ENCODE results near the gene FBXO22. TPM values are rescaled to one million over a fixed set of nuclear protein-coding genes. Genes with fewer than 3 reads are reported as not detected.
"Not testable (repeated sequence)": the region's sequence is repeated elsewhere in the genome, so short reads cannot be mapped to it uniquely, and the experiment has no call there.

Gene FBXO22
- total RNA-seq, 6 donors from 2014 or later = 10.3 to 31.1 (median 21.1) TPM

DNA sequence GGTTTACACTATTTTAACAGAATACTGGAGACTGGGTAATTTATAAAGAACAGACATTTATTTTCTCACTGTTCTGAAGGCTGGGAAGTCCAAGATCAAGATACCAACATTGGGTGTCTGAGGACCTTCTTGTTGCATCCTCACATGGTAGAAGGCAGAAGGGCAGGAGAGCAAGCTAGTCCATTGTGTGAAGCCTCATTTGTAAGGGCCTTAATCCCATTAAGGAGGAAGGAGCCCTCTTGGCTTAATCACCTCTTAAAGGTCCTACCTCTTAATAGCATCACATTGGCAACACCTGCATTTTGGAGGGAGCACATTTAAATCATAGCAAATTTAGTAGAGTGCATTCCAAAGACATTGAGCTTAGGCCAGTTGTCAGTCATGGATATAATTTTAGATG is 34.2 kb upstream of the FBXO22 start:
- Histone ChIP-seq H3K4me1 (peaks cover 0 to 4% (median 0%) of the 10 kb centered on the region in 4 donors), H3K36me3 (peaks cover 0 to 33% (median 12%) of the 10 kb centered on the region in 4 donors), H3K4me3 (no peak overlapping the region), H3K9me3 (no peaks in the 10 kb centered on the region), H3K27me3 (no peaks in the 10 kb centered on the region), H3K27ac (no peak overlapping the region)
- TF ChIP-seq POLR2A (IDR thresholded peaks at IDR 0.05) = no peak
- TF ChIP-seq POLR2AphosphoS5 (IDR thresholded peaks at IDR 0.05) = no peak
- TF ChIP-seq EP300 (IDR thresholded peaks at IDR 0.05) = no peak
- TF ChIP-seq, protein P1, sequence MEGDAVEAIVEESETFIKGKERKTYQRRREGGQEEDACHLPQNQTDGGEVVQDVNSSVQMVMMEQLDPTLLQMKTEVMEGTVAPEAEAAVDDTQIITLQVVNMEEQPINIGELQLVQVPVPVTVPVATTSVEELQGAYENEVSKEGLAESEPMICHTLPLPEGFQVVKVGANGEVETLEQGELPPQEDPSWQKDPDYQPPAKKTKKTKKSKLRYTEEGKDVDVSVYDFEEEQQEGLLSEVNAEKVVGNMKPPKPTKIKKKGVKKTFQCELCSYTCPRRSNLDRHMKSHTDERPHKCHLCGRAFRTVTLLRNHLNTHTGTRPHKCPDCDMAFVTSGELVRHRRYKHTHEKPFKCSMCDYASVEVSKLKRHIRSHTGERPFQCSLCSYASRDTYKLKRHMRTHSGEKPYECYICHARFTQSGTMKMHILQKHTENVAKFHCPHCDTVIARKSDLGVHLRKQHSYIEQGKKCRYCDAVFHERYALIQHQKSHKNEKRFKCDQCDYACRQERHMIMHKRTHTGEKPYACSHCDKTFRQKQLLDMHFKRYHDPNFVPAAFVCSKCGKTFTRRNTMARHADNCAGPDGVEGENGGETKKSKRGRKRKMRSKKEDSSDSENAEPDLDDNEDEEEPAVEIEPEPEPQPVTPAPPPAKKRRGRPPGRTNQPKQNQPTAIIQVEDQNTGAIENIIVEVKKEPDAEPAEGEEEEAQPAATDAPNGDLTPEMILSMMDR (IDR thresholded peaks at IDR 0.05) = no peak
- no peak for ATAC-seq (ENCODE audit: low FRiP score in 2 of 2)
- no peak for DNase-seq

DNA sequence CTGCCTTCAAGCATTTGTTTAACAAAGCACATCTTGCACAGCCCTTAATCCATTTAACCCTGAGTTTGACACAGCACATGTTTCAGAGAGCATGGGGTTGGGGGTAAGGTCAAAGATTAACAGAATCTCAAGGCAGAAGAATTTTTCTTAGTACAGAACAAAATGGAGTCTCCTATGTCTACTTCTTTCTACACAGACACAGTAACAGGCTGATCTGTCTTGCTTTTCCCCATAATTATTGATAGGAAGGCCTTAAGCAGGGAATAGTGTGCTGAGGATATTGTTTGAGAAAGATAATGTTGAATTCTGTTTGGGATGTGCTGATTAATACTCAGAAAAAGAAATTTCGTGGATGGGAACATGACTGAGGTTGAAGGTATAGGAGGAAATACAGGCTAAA is 32.1 kb upstream of the FBXO22 start:
- not testable (repeated sequence) for H3K27ac ChIP-seq; ATAC-seq (ENCODE audit: low FRiP score in 2 of 2); H3K9me3 ChIP-seq; H3K27me3 ChIP-seq; H3K4me1 ChIP-seq; H3K4me3 ChIP-seq; DNase-seq
- 78 to 91% methylated on average over 1 of the region's 1 CpG for WGBS, 2 donors
- H3K36me3 ChIP-seq = peaks cover 0 to 52% (median 14%) of the 10 kb centered on the region in 4 donors

GRCh38 chr15:75872403-75872990 is 31.2 kb upstream of the FBXO22 start:
- H3K27ac ChIP-seq = no peak overlapping the region
- H3K27me3 ChIP-seq = no peaks in the 10 kb centered on the region
- peaks cover 0 to under 1% (median 0%) of the 10 kb centered on the region in 4 donors for H3K4me1 ChIP-seq
- TF ChIP-seq, protein P1 (IDR thresholded peaks at IDR 0.05) = no peak
- no peak for TF ChIP-seq EP300 (IDR thresholded peaks at IDR 0.05)
- TF ChIP-seq POLR2AphosphoS5 (IDR thresholded peaks at IDR 0.05) = no peak
- no peak for TF ChIP-seq POLR2A (IDR thresholded peaks at IDR 0.05)
- WGBS, 2 donors = 90% methylated on average over 4 of the region's 4 CpGs
- ATAC-seq (ENCODE audit: low FRiP score in 2 of 2) (no peak), DNase-seq (no peak)
- H3K36me3 ChIP-seq = peaks cover 0 to 53% (median 14%) of the 10 kb centered on the region in 4 donors
- H3K9me3 ChIP-seq = no peaks in the 10 kb centered on the region
- H3K4me3 ChIP-seq = no peak overlapping the region

DNA sequence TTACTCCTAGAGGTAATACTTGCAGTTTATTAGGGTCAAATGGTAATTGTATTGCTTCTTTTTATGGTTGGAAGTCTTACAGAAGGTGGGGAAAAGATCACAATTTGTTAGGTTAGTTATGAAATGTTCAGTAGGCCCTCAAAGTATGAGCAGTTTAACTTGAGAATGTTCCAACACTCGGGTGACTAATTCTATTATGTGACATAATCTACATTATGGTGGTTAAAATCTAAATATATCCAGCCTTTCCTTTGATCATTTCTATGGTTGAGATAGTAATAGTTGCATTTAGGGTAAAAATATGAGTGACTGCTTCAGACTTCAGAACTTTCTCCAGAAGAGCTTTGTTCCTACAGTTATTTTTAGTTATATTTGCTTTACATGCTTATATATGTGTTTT is 19.6 kb upstream of the FBXO22 start:
- WGBS, 2 donors = 62 to 69% methylated on average over 1 of the region's 1 CpG
- ATAC-seq (ENCODE audit: low FRiP score in 2 of 2) = no peak
- Histone ChIP-seq H3K36me3 (peaks cover 0 to 12% (median 1%) of the 10 kb centered on the region in 4 donors), H3K27me3 (no peaks in the 10 kb centered on the region), H3K27ac (no peak overlapping the region), H3K4me1 (no peaks in the 10 kb centered on the region), H3K9me3 (no peaks in the 10 kb centered on the region), H3K4me3 (no peak overlapping the region)
- TF ChIP-seq, protein P1 (IDR thresholded peaks at IDR 0.05) = no peak
- TF ChIP-seq POLR2A (IDR thresholded peaks at IDR 0.05) (no peak), POLR2AphosphoS5 (IDR thresholded peaks at IDR 0.05) (no peak), EP300 (IDR thresholded peaks at IDR 0.05) (no peak)
- DNase-seq = no peak

- no peak for ATAC-seq (ENCODE audit: low FRiP score in 2 of 2)
These were observed 16.5 kb upstream of the FBXO22 start for GRCh38 chr15:75887178-75887577.

GRCh38 chr15:75891895-75892294 is 11.8 kb upstream of the FBXO22 start:
- TF ChIP-seq, protein P1 (IDR thresholded peaks at IDR 0.05) = no peak
- TF ChIP-seq POLR2A (IDR thresholded peaks at IDR 0.05) (no peak), POLR2AphosphoS5 (IDR thresholded peaks at IDR 0.05) (no peak), EP300 (IDR thresholded peaks at IDR 0.05) (no peak)
- peak overlapping the region; percentile 18 to 65 (median 39) for H3K27ac ChIP-seq
- ATAC-seq (ENCODE audit: low FRiP score in 2 of 2) (peak in 1 of 2 donors; percentile 35), DNase-seq (no peak)
- H3K36me3 ChIP-seq = peaks cover 0 to 6% (median 0%) of the 10 kb centered on the region in 4 donors
- H3K4me1 ChIP-seq = peaks cover 0 to 10% (median 5%) of the 10 kb centered on the region in 4 donors
- no peak overlapping the region for H3K4me3 ChIP-seq
- H3K27me3 ChIP-seq = no peaks in the 10 kb centered on the region
- H3K9me3 ChIP-seq = no peaks in the 10 kb centered on the region

More at GRCh38 chr15:75887178-75887577, 16.5 kb upstream of the FBXO22 start:
- no peak for DNase-seq
- Histone ChIP-seq H3K36me3 (peaks cover 0 to 8% (median 1%) of the 10 kb centered on the region in 4 donors), H3K27ac (no peak overlapping the region), H3K9me3 (no peaks in the 10 kb centered on the region), H3K27me3 (no peaks in the 10 kb centered on the region), H3K4me3 (no peak overlapping the region), H3K4me1 (peaks cover 0 to 6% (median 5%) of the 10 kb centered on the region in 4 donors)
- no peak for TF ChIP-seq POLR2AphosphoS5 (IDR thresholded peaks at IDR 0.05)
- TF ChIP-seq EP300 (IDR thresholded peaks at IDR 0.05) = no peak
- WGBS, 2 donors = 90 to 91% methylated on average over 1 of the region's 1 CpG

All from upper lobe of left lung (tissue), 6 donors.